ENCODE data around the gene DSCAM. TPM values are rescaled to one million over a fixed set of nuclear protein-coding genes. Genes with fewer than 3 reads are reported as not detected.

DSCAM gene
- total and polyA plus RNA-seq, 2 donors (not counting 1 experiment from before 2014, with no cell fraction given), result not detected

GRCh38 chr21:40200126-40200525 lies 646.8 kb downstream of the DSCAM start:
- Histone ChIP-seq H3K79me2 (ENCODE audit: control insufficient read depth, insufficient read depth, low read length) (no peaks in the 10 kb centered on the region), H3K27me3 (replicated peaks in 1 of 4; ENCODE audit: control extremely low read depth in 1 of 4, control insufficient read depth in 3 of 4, insufficient read depth in 4 of 4, low read length in 3 of 4) (no peaks in the 10 kb centered on the region), H3K4me1 (ENCODE audit: control insufficient read depth in 2 of 2, insufficient read depth in 2 of 2, low read length in 2 of 2) (no peaks in the 10 kb centered on the region), H3K4me2 (replicated peaks; ENCODE audit: low read depth, low read length, poor library complexity, severe bottlenecking) (no peak overlapping the region), H3K4me3 (ENCODE audit: control extremely low read depth in 1 of 5, extremely low read depth in 1 of 5, insufficient read depth in 1 of 5, low read depth in 2 of 5, low read length in 4 of 5) (no peak overlapping the region), H3K36me3 (replicated peaks in 1 of 2; ENCODE audit: control extremely low read depth in 1 of 2, control insufficient read depth in 1 of 2, extremely low read depth in 1 of 2, insufficient read depth in 2 of 2, low read length in 1 of 2) (no peaks in the 10 kb centered on the region), H3K9me3 (ENCODE audit: control extremely low read depth in 1 of 3, control insufficient read depth in 2 of 3, insufficient read depth in 1 of 3, low read length in 2 of 3) (peaks cover 0 to 12% (median 0%) of the 10 kb centered on the region in 3 donors), H4K20me1 (ENCODE audit: control insufficient read depth, insufficient read depth, low read length, poor library complexity, severe bottlenecking) (no peaks in the 10 kb centered on the region), H2AFZ (ENCODE audit: insufficient read depth, low read depth, low read length, poor library complexity, severe bottlenecking) (no peak overlapping the region), H3K27ac (ENCODE audit: low read length in 2 of 2) (no peak overlapping the region), H3K9ac (ENCODE audit: low read length) (no peak overlapping the region)
- Mint-ChIP-seq H3K4me3 (no peak overlapping the region), H3K27ac (no peak overlapping the region), H3K27me3 (no peaks in the 10 kb centered on the region), H3K9me3 (ENCODE audit: insufficient read depth) (peaks cover 4% of the 10 kb centered on the region), H3K4me1 (no peaks in the 10 kb centered on the region)
- WGBS (ENCODE audit: insufficient coverage), result no CpG with 5 or more reads among the region's 1 CpG
- TF ChIP-seq EZH2 (IDR thresholded peaks at IDR 0.05; ENCODE audit: borderline replicate concordance, insufficient read depth, low read depth, low read length, poor library complexity, severe bottlenecking), result no peak
- no peak for TF ChIP-seq CTCF (IDR thresholded peaks at IDR 0.05)
- no peak for DNase-seq
- ChIA-PET POLR2A (no interaction called here), CTCF (no interaction called here)
- intact Hi-C loops (cut with micrococcal nuclease), result no loop called here
- ATAC-seq (ENCODE audit: low read depth), result no peak

GRCh38 chr21:40194185-40194980 lies 652.6 kb downstream of the DSCAM start:
- no peak overlapping the region for H3K9ac ChIP-seq (ENCODE audit: low read length)
- DNase-seq (no peak), ATAC-seq (ENCODE audit: low read depth) (no peak)
- no peaks in the 10 kb centered on the region for H3K79me2 ChIP-seq (ENCODE audit: control insufficient read depth, insufficient read depth, low read length)
- ChIA-PET POLR2A (no interaction called here), CTCF (no interaction called here)
- no peak overlapping the region for H3K4me2 ChIP-seq (replicated peaks; ENCODE audit: low read depth, low read length, poor library complexity, severe bottlenecking)
- intact Hi-C loops (cut with micrococcal nuclease), result no loop called here
- H3K4me1 Mint-ChIP-seq, result no peaks in the 10 kb centered on the region
- no peak overlapping the region for H2AFZ ChIP-seq (ENCODE audit: insufficient read depth, low read depth, low read length, poor library complexity, severe bottlenecking)
- no peak for TF ChIP-seq CTCF (IDR thresholded peaks at IDR 0.05)
- TF ChIP-seq EZH2 (IDR thresholded peaks at IDR 0.05; ENCODE audit: borderline replicate concordance, insufficient read depth, low read depth, low read length, poor library complexity, severe bottlenecking), result no peak
- no peak overlapping the region for H3K27ac Mint-ChIP-seq
- no peak overlapping the region for H3K4me3 Mint-ChIP-seq
- no peaks in the 10 kb centered on the region for H3K27me3 Mint-ChIP-seq
- H4K20me1 ChIP-seq (ENCODE audit: control insufficient read depth, insufficient read depth, low read length, poor library complexity, severe bottlenecking), result no peaks in the 10 kb centered on the region
- 71% methylated on average over 1 of the region's 4 CpGs for WGBS (ENCODE audit: insufficient coverage)
- H3K27me3 ChIP-seq (replicated peaks in 1 of 4; ENCODE audit: control extremely low read depth in 1 of 4, control insufficient read depth in 3 of 4, insufficient read depth in 4 of 4, low read length in 3 of 4), result no peaks in the 10 kb centered on the region
- no peaks in the 10 kb centered on the region for H3K36me3 ChIP-seq (replicated peaks in 1 of 2; ENCODE audit: control extremely low read depth in 1 of 2, control insufficient read depth in 1 of 2, extremely low read depth in 1 of 2, insufficient read depth in 2 of 2, low read length in 1 of 2)
- H3K27ac ChIP-seq (ENCODE audit: low read length in 2 of 2), result no peak overlapping the region
- no peak overlapping the region for H3K4me3 ChIP-seq (ENCODE audit: control extremely low read depth in 1 of 5, extremely low read depth in 1 of 5, insufficient read depth in 1 of 5, low read depth in 2 of 5, low read length in 4 of 5)
- peaks cover 0 to 12% (median 0%) of the 10 kb centered on the region in 3 donors for H3K9me3 ChIP-seq (ENCODE audit: control extremely low read depth in 1 of 3, control insufficient read depth in 2 of 3, insufficient read depth in 1 of 3, low read length in 2 of 3)
- peaks cover 4% of the 10 kb centered on the region for H3K9me3 Mint-ChIP-seq (ENCODE audit: insufficient read depth)
- H3K4me1 ChIP-seq (ENCODE audit: control insufficient read depth in 2 of 2, insufficient read depth in 2 of 2, low read length in 2 of 2), result no peaks in the 10 kb centered on the region
